ENCODE results near the gene MUC2.

DNA sequence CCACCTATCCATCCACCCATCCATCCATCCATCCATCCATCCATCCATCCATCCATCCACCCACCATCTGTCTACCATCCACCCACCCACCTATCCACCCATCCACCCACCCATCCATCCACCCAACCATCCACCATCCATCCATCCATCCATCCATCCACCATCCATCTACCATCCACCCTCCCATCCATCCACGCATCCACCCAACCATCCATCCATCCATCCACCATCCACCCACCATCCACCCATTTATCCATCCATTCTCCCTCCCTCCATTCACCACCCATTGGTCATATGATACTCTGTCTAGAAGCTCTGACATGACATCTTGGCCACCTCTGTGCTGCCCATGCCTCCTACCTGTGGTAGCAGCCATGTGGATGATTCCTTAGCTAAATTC, 31.7 kb downstream of the MUC2 start:
- TF ChIP-seq, protein P1, sequence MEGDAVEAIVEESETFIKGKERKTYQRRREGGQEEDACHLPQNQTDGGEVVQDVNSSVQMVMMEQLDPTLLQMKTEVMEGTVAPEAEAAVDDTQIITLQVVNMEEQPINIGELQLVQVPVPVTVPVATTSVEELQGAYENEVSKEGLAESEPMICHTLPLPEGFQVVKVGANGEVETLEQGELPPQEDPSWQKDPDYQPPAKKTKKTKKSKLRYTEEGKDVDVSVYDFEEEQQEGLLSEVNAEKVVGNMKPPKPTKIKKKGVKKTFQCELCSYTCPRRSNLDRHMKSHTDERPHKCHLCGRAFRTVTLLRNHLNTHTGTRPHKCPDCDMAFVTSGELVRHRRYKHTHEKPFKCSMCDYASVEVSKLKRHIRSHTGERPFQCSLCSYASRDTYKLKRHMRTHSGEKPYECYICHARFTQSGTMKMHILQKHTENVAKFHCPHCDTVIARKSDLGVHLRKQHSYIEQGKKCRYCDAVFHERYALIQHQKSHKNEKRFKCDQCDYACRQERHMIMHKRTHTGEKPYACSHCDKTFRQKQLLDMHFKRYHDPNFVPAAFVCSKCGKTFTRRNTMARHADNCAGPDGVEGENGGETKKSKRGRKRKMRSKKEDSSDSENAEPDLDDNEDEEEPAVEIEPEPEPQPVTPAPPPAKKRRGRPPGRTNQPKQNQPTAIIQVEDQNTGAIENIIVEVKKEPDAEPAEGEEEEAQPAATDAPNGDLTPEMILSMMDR (conservative IDR thresholded peaks at IDR 0.05), result no peak
- TF ChIP-seq ZFX (IDR thresholded peaks at IDR 0.05), result no peak

All from C4-2B (cell line).